GM21360 (cell line): ENCODE data around the gene CCND1.

ENCODE experiments used
- ATAC-seq: cut with Tn5 transposase; IDR thresholded peaks from one replicate; pipeline ENCODE4 v1.9.1; 2021; ENCODE audit warnings: mild to moderate bottlenecking, moderate library complexity; ENCODE audit not compliant: unreplicated experiment

CCND1 gene

DNA sequence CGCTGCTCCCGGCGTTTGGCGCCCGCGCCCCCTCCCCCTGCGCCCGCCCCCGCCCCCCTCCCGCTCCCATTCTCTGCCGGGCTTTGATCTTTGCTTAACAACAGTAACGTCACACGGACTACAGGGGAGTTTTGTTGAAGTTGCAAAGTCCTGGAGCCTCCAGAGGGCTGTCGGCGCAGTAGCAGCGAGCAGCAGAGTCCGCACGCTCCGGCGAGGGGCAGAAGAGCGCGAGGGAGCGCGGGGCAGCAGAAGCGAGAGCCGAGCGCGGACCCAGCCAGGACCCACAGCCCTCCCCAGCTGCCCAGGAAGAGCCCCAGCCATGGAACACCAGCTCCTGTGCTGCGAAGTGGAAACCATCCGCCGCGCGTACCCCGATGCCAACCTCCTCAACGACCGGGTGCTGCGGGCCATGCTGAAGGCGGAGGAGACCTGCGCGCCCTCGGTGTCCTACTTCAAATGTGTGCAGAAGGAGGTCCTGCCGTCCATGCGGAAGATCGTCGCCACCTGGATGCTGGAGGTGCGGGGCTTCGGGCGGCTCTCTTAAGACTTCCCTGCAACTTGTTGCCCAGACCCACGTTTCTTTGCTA lies at the start of gene CCND1:
TSS of gene CCND1 (plus strand) at position 162 of the 587 bp plus-strand sequence. CDS start at position 320, 158 bp downstream.
- ATAC-seq = no peak

GRCh38 chr11:69592986-69593650 lies 47.8 kb upstream of the CCND1 start:
- ATAC-seq = no peak

GRCh38 chr11:69593851-69594250 lies 47.1 kb upstream of the CCND1 start:
- no peak for ATAC-seq

- no peak for ATAC-seq
Observed at GRCh38 chr11:69594481-69594880, 46.5 kb upstream of the CCND1 start.

- no peak for ATAC-seq
Observed at GRCh38 chr11:69595805-69596665, 44.9 kb upstream of the CCND1 start.

DNA sequence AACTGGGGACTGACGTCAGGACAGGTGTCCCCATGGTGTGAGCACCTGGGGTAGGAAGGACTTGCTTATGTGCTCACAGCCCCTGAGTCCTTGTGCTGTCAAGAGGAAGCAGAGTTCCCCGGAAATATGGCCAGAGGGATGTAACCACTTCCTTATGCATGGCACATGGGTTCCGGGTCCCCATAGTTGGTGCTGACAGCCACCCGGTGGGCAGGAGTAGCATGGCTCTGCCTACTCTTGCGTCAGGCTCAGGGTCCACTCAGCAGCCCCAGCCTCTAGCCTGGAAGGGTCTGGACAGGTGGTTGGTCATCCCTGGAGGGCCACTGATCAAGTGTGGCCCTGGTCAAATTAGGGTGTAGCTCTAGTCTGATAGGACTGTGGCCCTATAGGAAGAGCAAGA lies 42.8 kb upstream of the CCND1 start:
- no peak for ATAC-seq

DNA sequence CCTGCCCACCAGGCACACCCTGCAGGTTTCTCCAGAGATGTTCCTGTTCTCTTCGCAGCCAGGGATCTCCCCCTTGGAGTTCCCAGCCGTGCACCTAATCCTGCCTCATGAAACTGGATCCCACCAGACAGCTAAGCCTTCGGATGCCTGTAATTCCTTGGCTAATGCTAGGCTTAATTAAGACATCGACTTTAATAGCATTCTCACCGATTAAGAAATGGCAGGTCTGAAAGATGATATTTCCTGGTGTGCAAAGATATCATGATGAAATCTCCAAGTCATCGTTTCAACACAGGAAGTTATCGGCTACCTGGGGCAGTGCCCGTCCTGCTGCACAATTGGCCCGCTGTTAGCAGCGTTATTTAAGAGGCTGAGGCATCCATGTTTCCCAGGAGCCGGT lies 41.5 kb upstream of the CCND1 start:
- ATAC-seq = no peak

- no peak for ATAC-seq
Observed at GRCh38 chr11:69600001-69600400, 41.0 kb upstream of the CCND1 start.

GRCh38 chr11:69601011-69601975 lies 39.7 kb upstream of the CCND1 start:
- ATAC-seq = no peak

GRCh38 chr11:69603111-69603836 lies 37.7 kb upstream of the CCND1 start:
- no peak for ATAC-seq

- no peak for ATAC-seq
Observed at GRCh38 chr11:69604055-69604454, 36.9 kb upstream of the CCND1 start.

- no peak for ATAC-seq
Observed at GRCh38 chr11:69605737-69606526, 35.0 kb upstream of the CCND1 start.

- no peak for ATAC-seq
Observed at GRCh38 chr11:69609351-69609750, 31.6 kb upstream of the CCND1 start.

DNA sequence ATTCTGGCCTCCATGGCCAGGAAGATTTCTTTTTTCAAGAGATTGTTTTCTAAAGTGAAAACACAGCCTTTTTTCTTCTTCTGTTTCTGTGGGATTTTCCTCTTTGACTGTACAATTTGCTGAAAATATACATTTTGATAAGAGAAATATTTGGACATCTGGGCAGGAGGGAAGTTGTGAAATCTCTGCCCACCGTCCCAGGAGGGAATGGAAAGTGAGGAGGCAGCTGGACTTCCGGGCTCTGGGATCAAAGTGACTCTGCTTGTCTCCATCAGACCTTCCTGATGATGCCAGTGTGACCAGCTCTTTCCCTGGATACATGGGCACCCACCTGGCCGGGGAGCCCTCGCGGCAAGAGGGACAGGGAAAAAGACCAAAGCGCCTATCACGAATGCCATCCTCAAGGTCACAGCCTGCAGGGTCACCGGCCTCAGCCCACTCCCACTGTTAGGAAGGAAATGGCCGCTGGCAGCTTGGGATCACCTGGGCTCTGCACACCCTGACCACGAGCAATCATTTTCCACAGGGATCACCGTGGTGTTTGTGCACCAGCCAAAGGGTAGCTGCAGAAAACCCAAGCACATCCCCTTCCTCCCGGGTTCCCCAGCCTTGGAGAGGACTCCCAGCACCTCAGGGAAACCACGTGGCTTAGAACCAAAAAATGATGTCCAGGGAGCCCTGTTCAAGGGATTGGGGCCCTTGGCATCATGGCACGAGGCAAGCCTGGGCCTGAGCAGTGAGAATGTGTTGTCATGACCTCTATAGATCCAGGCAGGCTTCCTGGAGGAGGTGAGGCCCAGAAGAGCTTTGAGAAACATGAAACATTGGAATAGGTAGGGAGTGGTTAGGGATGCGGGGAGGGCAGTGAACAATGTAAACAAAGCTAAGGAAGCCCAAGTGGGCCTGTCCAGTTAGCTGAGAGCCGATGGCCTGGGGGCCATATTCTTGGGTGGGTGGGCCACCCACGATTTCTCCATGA lies 29.1 kb upstream of the CCND1 start:
- ATAC-seq = no peak

GRCh38 chr11:69613594-69613993 lies 27.4 kb upstream of the CCND1 start:
- no peak for ATAC-seq

DNA sequence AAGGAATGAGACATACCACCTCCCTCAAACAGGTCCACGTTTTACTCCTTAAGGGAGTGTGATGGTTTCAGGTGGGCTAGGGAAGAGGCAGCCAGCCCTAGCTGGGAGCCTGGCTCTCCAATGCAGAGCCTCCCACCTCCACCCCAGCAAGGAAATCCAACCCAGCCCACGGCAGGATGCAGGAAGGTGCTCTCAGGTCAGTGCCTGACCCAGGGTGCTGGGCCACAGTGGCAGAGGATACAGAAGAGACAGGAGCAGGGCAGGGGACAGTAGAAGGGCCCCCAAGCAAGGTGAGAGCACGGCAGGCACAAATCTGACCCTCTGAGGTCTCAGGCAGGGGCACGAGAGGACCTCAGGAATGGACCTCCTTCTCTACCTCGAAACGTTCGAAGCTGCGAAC lies 26.9 kb upstream of the CCND1 start:
- no peak for ATAC-seq

DNA sequence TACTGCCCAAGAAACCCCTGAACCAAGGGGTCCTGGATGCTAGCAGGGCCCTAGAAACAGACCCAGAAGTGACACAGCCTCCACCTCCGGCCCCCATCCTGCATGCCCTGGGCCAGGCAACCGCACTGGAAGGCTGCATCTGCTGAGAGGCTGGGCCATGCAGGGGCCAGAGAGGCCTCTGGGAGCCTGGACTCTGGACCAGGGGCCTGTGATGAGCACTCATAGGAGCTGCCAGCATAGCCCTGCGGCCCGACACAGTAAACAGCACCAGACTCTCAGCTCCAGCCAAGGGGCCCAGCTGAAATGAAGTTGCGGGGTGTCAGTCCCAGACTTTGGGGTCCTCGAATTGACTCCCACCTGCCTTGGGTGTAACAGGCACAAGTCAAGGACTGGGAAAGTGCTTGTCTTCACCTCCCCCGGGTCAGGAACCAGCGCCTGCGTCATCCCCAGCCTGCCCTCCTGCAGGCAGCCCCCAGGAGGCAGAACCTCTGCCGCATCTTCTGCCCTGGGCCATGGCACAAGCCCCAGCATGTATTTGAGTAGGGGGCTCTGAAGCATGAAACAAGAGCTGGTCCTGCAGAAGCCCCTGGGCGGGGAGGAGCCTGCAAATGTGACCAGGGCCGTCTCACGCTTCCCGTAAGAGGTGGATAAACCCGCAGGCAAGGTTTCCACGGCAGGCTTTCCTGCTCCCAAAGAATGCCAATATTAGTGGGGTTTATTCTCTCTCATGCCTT lies 25.2 kb upstream of the CCND1 start:
- no peak for ATAC-seq
